Measurements from ENCODE around the gene WDR7. TPM values are rescaled to one million over a fixed set of nuclear protein-coding genes. Genes with fewer than 3 reads are reported as not detected.

The WDR7 gene
- total RNA-seq, 1 donor from 2014 or later = 13.5 TPM

DNA sequence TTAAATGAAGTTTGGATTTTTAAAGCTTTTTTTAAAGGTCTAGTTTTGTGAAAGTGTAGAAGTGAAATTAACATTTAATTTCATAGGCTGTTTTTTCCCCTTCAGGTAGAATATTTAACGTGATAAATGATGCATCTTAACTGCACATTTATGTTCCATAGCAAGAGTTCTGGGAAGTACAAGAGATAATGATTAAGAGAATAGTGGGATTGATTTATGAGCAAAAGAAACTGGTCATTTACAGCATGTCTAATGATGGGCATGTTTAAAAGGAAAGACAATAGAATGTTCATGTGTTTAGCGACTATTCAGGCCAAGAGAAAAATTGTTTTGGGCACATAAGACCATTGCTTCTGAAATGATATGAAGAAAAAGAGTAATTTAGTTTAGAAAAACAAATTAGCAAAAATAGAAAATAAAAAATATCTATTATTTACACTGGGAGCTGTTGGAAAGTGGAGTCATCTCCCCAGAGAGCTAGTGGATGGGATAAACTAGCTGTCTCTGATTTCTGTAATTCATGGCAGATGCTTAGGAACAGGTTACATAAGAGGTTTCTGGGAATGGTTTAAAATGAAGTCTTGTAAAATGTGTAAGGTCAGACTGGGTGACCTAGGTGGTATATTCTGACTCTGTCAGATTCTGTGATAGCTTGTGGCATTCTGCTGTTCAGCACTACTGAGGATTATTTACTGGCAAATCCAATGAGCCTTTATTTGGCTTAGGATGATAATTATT is 60.7 kb downstream of the WDR7 start:
- TF ChIP-seq, protein P1, sequence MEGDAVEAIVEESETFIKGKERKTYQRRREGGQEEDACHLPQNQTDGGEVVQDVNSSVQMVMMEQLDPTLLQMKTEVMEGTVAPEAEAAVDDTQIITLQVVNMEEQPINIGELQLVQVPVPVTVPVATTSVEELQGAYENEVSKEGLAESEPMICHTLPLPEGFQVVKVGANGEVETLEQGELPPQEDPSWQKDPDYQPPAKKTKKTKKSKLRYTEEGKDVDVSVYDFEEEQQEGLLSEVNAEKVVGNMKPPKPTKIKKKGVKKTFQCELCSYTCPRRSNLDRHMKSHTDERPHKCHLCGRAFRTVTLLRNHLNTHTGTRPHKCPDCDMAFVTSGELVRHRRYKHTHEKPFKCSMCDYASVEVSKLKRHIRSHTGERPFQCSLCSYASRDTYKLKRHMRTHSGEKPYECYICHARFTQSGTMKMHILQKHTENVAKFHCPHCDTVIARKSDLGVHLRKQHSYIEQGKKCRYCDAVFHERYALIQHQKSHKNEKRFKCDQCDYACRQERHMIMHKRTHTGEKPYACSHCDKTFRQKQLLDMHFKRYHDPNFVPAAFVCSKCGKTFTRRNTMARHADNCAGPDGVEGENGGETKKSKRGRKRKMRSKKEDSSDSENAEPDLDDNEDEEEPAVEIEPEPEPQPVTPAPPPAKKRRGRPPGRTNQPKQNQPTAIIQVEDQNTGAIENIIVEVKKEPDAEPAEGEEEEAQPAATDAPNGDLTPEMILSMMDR (IDR thresholded peaks at IDR 0.05) = no peak
- H3K4me3 ChIP-seq = no peak overlapping the region
- no peak for DNase-seq (ENCODE audit: low spot score in 2 of 2)
- no peaks in the 10 kb centered on the region for H3K4me1 ChIP-seq
- no peaks in the 10 kb centered on the region for H3K36me3 ChIP-seq
- H3K27ac ChIP-seq = no peak overlapping the region
- intact Hi-C loops (cut with DNase I) = no loop called here
- H3K27me3 ChIP-seq = no peaks in the 10 kb centered on the region
- no peaks in the 10 kb centered on the region for H3K9me3 ChIP-seq

DNA sequence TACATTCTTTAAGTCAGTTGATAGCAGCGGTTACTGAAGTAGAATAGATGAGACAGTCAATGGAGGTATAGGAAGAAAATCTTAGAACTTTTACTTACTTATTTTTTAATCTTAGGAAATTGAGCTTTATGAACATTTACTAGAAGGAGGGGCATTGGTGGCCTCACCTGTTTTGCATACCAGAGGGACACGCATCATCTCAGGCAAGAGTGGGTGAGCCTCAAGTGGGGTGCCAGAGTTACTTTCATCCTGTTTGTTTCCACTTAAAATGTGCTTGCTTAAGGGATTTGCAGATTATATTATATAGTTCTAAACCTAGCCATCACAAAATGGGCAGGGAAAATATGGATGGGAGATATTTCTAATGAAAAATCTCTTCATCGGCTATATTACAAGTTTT is 61.6 kb downstream of the WDR7 start:
- Histone ChIP-seq H3K27me3 (no peaks in the 10 kb centered on the region), H3K27ac (no peak overlapping the region), H3K4me1 (no peaks in the 10 kb centered on the region), H3K9me3 (no peaks in the 10 kb centered on the region), H3K4me3 (no peak overlapping the region), H3K36me3 (no peaks in the 10 kb centered on the region)
- TF ChIP-seq, protein P1 (IDR thresholded peaks at IDR 0.05) = no peak
- intact Hi-C loops (cut with DNase I) = no loop called here
- DNase-seq (ENCODE audit: low spot score in 2 of 2) = no peak

DNA sequence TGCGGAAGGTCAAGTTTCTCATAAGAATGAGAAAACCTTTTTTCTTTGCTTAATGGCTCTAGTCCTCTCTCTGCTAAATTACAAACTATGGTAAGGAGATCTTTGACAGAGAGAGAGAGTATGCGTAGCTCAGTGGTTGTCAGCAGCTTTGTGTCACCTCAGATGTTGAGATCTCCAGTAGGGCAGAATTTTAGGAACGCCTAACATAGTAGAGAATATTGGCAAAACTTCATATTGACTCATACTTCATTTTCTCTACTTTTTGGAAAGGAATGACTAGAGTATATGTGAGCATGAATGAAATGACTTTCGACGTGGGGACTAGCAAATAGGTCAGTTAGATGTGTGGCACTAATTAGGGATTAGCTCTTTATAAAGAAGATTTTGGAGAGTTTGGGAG is 64.0 kb downstream of the WDR7 start:
- Histone ChIP-seq H3K36me3 (peaks cover 3 to 5% of the 10 kb centered on the region in 2 donors), H3K27ac (no peak overlapping the region), H3K27me3 (no peaks in the 10 kb centered on the region), H3K4me3 (no peak overlapping the region), H3K9me3 (no peaks in the 10 kb centered on the region), H3K4me1 (no peaks in the 10 kb centered on the region)
- intact Hi-C loops (cut with DNase I) = no loop called here
- DNase-seq (ENCODE audit: low spot score in 2 of 2) = no peak
- TF ChIP-seq, protein P1 (IDR thresholded peaks at IDR 0.05) = no peak

DNA sequence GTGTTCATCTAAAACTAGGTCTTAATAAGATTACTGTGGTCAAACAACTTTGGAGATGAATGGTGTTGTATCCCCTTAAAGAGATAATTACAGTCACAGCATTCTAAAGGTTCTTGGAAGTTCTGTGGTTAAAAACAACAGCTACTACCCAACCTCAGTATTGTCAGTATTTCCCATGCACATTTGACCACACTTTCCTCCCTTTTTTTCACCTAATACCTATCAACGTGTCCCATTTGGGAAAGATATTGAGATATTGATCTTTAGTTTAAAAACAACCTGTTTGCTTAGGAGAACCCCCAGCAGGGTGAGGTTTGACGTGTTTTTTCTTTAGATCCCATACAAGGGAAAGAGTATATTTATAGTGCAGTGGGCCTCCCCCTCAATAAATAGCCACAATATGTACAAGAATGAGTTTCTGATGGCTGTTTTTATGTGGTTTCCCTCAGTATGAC is 65.6 kb downstream of the WDR7 start:
- DNase-seq (ENCODE audit: low spot score in 2 of 2) = no peak
- H3K27me3 ChIP-seq = no peaks in the 10 kb centered on the region
- intact Hi-C loops (cut with DNase I) = no loop called here

DNA sequence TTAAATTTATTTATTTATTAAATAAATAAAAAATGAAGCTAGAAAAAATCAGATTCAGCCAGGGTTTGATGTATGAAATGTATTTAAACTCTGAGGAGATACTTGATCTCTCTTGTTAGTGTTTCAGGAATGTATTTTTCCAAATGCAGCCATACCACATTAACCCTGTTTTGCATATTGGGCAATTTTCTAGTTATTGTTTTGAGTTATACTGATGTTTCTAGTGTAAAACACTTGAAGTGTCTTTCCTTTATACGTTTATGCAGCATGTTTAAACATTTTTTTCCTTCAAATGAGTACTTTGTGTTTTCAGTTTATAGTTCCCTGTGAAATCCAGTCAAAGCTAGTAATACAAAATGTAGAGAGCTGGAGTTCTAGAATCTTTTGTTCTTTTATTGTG is 69.9 kb downstream of the WDR7 start:
- Histone ChIP-seq H3K9me3 (peaks cover 0 to 7% of the 10 kb centered on the region in 2 donors), H3K4me1 (no peaks in the 10 kb centered on the region), H3K27ac (no peak overlapping the region), H3K36me3 (peaks cover 3 to 13% of the 10 kb centered on the region in 2 donors), H3K4me3 (no peak overlapping the region), H3K27me3 (no peaks in the 10 kb centered on the region)
- intact Hi-C loops (cut with DNase I) = no loop called here
- no peak for DNase-seq (ENCODE audit: low spot score in 2 of 2)
- TF ChIP-seq, protein P1 (IDR thresholded peaks at IDR 0.05) = no peak

More for the DNA sequence above, 65.6 kb downstream of the WDR7 start:
- Histone ChIP-seq H3K27ac (no peak overlapping the region), H3K9me3 (no peaks in the 10 kb centered on the region), H3K36me3 (peaks cover 3 to 5% of the 10 kb centered on the region in 2 donors), H3K4me1 (no peaks in the 10 kb centered on the region), H3K4me3 (no peak overlapping the region)
- TF ChIP-seq, protein P1 (IDR thresholded peaks at IDR 0.05) = no peak

Measured in ascending aorta (tissue), 2 donors.